Measurements from ENCODE around the gene CYYR1. TPM values are rescaled to one million over a fixed set of nuclear protein-coding genes. Genes with fewer than 3 reads are reported as not detected.

Gene CYYR1
- total RNA-seq, 4 donors from 2014 or later: 0.53 to 4.4 (median 3.6) TPM

DNA sequence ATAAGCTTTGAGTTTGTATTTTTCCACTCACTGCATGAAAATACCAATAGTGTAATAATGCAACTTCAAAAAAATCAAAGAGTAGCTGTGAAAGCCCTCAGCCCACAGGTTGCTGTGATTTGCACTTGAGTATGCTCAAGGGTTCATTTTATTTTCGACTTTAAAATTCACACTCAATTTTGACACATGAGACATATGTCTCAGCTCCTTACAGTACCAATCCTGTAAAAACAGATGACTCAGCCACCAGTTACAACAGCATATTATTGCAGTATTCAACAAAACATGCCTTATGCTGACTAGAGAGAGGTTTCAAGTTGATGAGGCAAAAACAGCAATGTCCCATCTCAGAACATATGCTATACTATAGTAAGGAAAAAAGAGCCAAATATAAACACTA is 66.1 kb downstream of the CYYR1 start:
- Histone ChIP-seq H3K36me3 (no peaks in the 10 kb centered on the region), H3K9me3 (no peaks in the 10 kb centered on the region), H3K27me3 (no peaks in the 10 kb centered on the region), H3K4me3 (no peak overlapping the region), H3K27ac (no peak overlapping the region), H3K4me1 (no peaks in the 10 kb centered on the region)
- TF ChIP-seq, protein P1, sequence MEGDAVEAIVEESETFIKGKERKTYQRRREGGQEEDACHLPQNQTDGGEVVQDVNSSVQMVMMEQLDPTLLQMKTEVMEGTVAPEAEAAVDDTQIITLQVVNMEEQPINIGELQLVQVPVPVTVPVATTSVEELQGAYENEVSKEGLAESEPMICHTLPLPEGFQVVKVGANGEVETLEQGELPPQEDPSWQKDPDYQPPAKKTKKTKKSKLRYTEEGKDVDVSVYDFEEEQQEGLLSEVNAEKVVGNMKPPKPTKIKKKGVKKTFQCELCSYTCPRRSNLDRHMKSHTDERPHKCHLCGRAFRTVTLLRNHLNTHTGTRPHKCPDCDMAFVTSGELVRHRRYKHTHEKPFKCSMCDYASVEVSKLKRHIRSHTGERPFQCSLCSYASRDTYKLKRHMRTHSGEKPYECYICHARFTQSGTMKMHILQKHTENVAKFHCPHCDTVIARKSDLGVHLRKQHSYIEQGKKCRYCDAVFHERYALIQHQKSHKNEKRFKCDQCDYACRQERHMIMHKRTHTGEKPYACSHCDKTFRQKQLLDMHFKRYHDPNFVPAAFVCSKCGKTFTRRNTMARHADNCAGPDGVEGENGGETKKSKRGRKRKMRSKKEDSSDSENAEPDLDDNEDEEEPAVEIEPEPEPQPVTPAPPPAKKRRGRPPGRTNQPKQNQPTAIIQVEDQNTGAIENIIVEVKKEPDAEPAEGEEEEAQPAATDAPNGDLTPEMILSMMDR (IDR thresholded peaks at IDR 0.05): no peak
- no peak for TF ChIP-seq POLR2A (IDR thresholded peaks at IDR 0.05)
- DNase-seq: no peak

DNA sequence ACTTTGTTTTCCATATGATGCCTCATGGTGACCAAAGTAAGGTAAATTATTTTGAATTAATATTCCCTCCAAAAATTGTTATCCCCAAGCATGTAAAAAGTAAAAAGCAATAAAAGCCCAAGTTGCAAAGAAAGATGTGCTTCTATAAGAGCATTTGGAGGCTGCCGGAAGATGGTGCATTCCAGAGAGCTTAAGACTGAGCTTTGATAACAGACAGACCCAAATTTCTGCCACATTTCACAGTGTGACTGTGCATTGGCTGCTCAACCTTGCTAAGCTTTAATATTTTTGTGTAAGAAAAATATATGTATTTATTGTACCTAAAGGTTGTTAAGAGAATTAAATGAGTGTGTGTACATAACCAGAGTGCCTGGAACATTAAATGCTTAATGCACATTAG is 67.9 kb downstream of the CYYR1 start:
- H3K9me3 ChIP-seq: no peaks in the 10 kb centered on the region
- DNase-seq: no peak
- TF ChIP-seq POLR2A (IDR thresholded peaks at IDR 0.05): no peak
- TF ChIP-seq, protein P1 (IDR thresholded peaks at IDR 0.05): no peak

DNA sequence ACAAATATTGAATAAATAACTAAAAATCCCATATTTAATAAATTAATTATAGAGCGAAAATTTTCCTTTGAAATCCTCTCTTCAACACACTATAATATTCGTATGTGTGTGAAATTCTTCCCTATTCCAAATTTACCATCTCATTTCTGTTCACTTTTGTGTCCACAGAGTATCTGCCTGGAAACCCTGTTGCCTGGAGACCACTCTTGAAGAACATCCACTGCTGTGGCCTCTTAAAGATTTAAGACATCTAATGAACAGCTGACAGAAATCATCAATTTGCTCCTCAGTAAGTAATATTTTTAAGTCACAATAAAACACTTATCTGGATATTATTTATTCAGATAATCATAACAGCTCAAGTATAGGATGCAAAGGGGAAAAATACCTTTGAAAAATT is 69.7 kb downstream of the CYYR1 start:
- DNase-seq: no peak
- H3K36me3 ChIP-seq: no peaks in the 10 kb centered on the region
- no peak for TF ChIP-seq POLR2A (IDR thresholded peaks at IDR 0.05)
- TF ChIP-seq, protein P1 (IDR thresholded peaks at IDR 0.05): no peak
- no peak overlapping the region for H3K27ac ChIP-seq
- no peak overlapping the region for H3K4me3 ChIP-seq
- H3K4me1 ChIP-seq: no peaks in the 10 kb centered on the region
- H3K27me3 ChIP-seq: no peaks in the 10 kb centered on the region
- H3K9me3 ChIP-seq: no peaks in the 10 kb centered on the region

More for the DNA sequence above, 67.9 kb downstream of the CYYR1 start:
- Histone ChIP-seq H3K4me3 (no peak overlapping the region), H3K4me1 (no peaks in the 10 kb centered on the region), H3K27me3 (no peaks in the 10 kb centered on the region), H3K36me3 (no peaks in the 10 kb centered on the region), H3K27ac (no peak overlapping the region)

DNA sequence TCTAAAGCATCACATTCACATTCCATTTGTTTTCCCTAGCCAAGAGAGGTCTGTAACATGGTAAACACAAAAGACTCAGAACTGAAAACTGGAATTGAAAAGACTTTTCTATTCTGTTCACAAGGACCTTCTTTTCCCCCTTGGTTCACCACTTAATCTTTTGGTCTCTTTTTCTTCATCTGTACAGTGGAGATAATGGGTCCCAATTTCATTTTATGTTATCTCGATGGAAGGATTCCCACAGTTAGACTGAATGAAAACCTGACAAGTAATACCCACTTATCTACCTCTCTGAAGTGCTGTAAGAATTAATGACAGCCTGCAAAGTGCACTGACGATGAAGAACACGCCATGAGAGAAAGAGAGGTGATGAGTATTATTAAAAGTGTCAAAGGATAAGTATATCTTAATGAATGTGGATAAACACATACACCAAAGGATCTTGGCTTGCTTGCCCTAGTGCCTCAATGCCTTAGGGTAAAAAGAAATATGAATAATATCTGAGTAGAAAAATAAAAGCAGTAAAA is 71.5 kb downstream of the CYYR1 start:
- DNase-seq: no peak
- Histone ChIP-seq H3K27ac (no peak overlapping the region), H3K9me3 (no peaks in the 10 kb centered on the region), H3K4me1 (no peaks in the 10 kb centered on the region), H3K27me3 (no peaks in the 10 kb centered on the region), H3K36me3 (no peaks in the 10 kb centered on the region), H3K4me3 (no peak overlapping the region)
- TF ChIP-seq, protein P1 (IDR thresholded peaks at IDR 0.05): no peak
- no peak for TF ChIP-seq POLR2A (IDR thresholded peaks at IDR 0.05)

DNA sequence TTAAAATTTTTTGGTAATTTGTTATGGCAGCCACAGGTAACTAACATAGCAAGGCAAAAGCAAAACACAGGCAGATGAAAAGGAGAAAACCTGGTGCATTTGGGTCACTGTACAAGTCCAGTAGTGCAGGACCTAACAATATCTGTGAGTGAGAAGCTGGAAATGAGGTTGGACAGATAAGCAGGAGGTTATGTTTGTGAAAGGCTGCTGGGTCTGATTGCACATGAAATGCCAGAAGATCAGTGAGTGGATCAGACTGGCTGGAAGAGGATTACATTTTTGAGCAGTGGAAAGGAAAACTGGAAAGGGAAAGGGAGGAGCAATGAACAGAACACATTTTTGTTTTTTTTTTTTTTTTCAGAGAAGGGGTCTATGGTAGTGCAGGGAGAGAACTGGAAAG is 73.6 kb downstream of the CYYR1 start:
- H3K4me3 ChIP-seq: no peak overlapping the region
- H3K36me3 ChIP-seq: no peaks in the 10 kb centered on the region
- TF ChIP-seq POLR2A (IDR thresholded peaks at IDR 0.05): no peak
- TF ChIP-seq, protein P1 (IDR thresholded peaks at IDR 0.05): no peak
- no peak overlapping the region for H3K27ac ChIP-seq
- no peaks in the 10 kb centered on the region for H3K4me1 ChIP-seq
- no peaks in the 10 kb centered on the region for H3K9me3 ChIP-seq
- no peak for DNase-seq
- H3K27me3 ChIP-seq: no peaks in the 10 kb centered on the region

Data from Peyer's patch (tissue), 4 donors.